H9 (cell line): ENCODE measurements around the gene MTMR1. TPM values are rescaled to one million over a fixed set of nuclear protein-coding genes. Genes with fewer than 3 reads are reported as not detected.
A peak's percentile ranks its signal among the peaks of the same experiment; 100 is the strongest.

Experiments
- DNase-seq: peaks from one replicate; pipeline ENCODE4 v3.0.0-alpha.2; 2017
- H2AFZ ChIP-seq: one replicate; pipeline ENCODE4 v1.6.1; 2013; ENCODE audit warnings: mild to moderate bottlenecking, low read length, control low read depth, moderate library complexity
- H2AK5ac ChIP-seq: 2 replicates; pipeline ENCODE4 v1.6.1; 2013; ENCODE audit warnings: low read length, control low read depth, mixed read lengths; ENCODE audit not compliant: insufficient read length
- H2BK120ac ChIP-seq: one replicate; pipeline ENCODE4 v1.6.1; 2013; ENCODE audit warnings: low read depth, mild to moderate bottlenecking, low read length, control low read depth, inconsistent platforms; ENCODE audit not compliant: poor library complexity, severe bottlenecking
- H2BK12ac ChIP-seq: 2 replicates; pipeline ENCODE4 v1.6.1; 2013; ENCODE audit warnings: low read length, control low read depth, mixed read lengths, low read depth; ENCODE audit not compliant: insufficient read length
- H2BK15ac ChIP-seq: 2 replicates; pipeline ENCODE4 v1.6.1; 2013; ENCODE audit warnings: low read depth, low read length, control low read depth
- H2BK20ac ChIP-seq: one replicate; pipeline ENCODE4 v1.6.1; 2013; ENCODE audit warnings: low read depth, mild to moderate bottlenecking, low read length, control low read depth, inconsistent platforms; ENCODE audit not compliant: poor library complexity, severe bottlenecking
- H2BK5ac ChIP-seq: 2 replicates; pipeline ENCODE4 v1.6.1; 2013; ENCODE audit warnings: low read length, control low read depth, mixed read lengths; ENCODE audit not compliant: insufficient read length
- H3K14ac ChIP-seq: 2 replicates; pipeline ENCODE4 v1.6.1; 2013; ENCODE audit warnings: low read length, control low read depth; ENCODE audit not compliant: insufficient read depth
- H3K18ac ChIP-seq: 2 replicates; pipeline ENCODE4 v1.6.1; 2013; ENCODE audit warnings: low read depth, mild to moderate bottlenecking, mixed read lengths, low read length, control low read depth; ENCODE audit not compliant: insufficient read length
- H3K23ac ChIP-seq: 2 replicates; pipeline ENCODE4 v1.6.1; 2013; ENCODE audit warnings: low read length, control low read depth, mixed read lengths, low read depth; ENCODE audit not compliant: insufficient read length
- H3K23me2 ChIP-seq: 2 replicates; pipeline ENCODE4 v1.6.1; 2013; ENCODE audit warnings: low read depth, mild to moderate bottlenecking, mixed read lengths, low read length, control low read depth; ENCODE audit not compliant: insufficient read length, poor library complexity, severe bottlenecking
- H3K27ac ChIP-seq: 2 replicates; pipeline ENCODE4 v1.5.1; 2013; ENCODE audit warnings: low read length, control low read depth, mixed read lengths, low read depth; ENCODE audit not compliant: insufficient read length
- H3K27me3 ChIP-seq: 2 replicates; pipeline ENCODE4 v1.6.1; 2013; ENCODE audit warnings: low read length, control low read depth, inconsistent platforms; ENCODE audit not compliant: insufficient read depth
- H3K4ac ChIP-seq: 2 replicates; pipeline ENCODE4 v1.6.1; 2013; ENCODE audit warnings: low read depth, mild to moderate bottlenecking, control low read depth, inconsistent platforms, low read length, moderate library complexity
- H3K4me1 ChIP-seq: 2 replicates; pipeline ENCODE4 v1.6.1; 2013; ENCODE audit warnings: low read length, control low read depth, inconsistent platforms; ENCODE audit not compliant: insufficient read depth
- H3K4me2 ChIP-seq: 2 replicates; pipeline ENCODE4 v1.6.1; 2013; ENCODE audit warnings: low read length, control low read depth, mixed read lengths; ENCODE audit not compliant: insufficient read length, insufficient read depth
- H3K56ac ChIP-seq: 2 replicates; pipeline ENCODE4 v1.6.1; 2013; ENCODE audit warnings: low read depth, mild to moderate bottlenecking, mixed read lengths, low read length, control low read depth; ENCODE audit not compliant: insufficient read length
- H3K79me1 ChIP-seq: 2 replicates; pipeline ENCODE4 v1.6.1; 2013; ENCODE audit warnings: low read depth, mild to moderate bottlenecking, moderate library complexity, low read length, control low read depth, inconsistent platforms; ENCODE audit not compliant: insufficient read depth, poor library complexity, severe bottlenecking
- H3K79me2 ChIP-seq: 2 replicates; pipeline ENCODE4 v1.6.1; 2013; ENCODE audit warnings: low read length, control low read depth, inconsistent platforms; ENCODE audit not compliant: insufficient read depth
- H3K9ac ChIP-seq: 2 replicates; pipeline ENCODE4 v1.6.1; 2013; ENCODE audit warnings: low read length, control low read depth, mixed read lengths; ENCODE audit not compliant: insufficient read length; ENCODE audit errors: extremely low read depth
- H3K9me3 ChIP-seq: one replicate; pipeline ENCODE4 v1.6.1; 2013; ENCODE audit warnings: low read depth, low read length, inconsistent platforms; ENCODE audit not compliant: control insufficient read depth
- H3T11ph ChIP-seq: one replicate; pipeline ENCODE4 v1.6.1; 2013; ENCODE audit warnings: mild to moderate bottlenecking, low read length, control low read depth, inconsistent platforms
- H4K20me1 ChIP-seq: one replicate; pipeline ENCODE4 v1.6.1; 2013; ENCODE audit not compliant: control insufficient read depth, insufficient read length, insufficient read depth
- H4K5ac ChIP-seq: 2 replicates; pipeline ENCODE4 v1.6.1; 2013; ENCODE audit warnings: low read depth, mild to moderate bottlenecking, mixed read lengths, low read length, control low read depth; ENCODE audit not compliant: insufficient read length
- H4K8ac ChIP-seq: replicated peaks from 2 replicates; pipeline ENCODE4 v1.6.1; 2013; ENCODE audit warnings: low read length, control low read depth, mixed read lengths, low read depth; ENCODE audit not compliant: insufficient read length
- H4K91ac ChIP-seq: 2 replicates; pipeline ENCODE4 v1.6.1; 2013; ENCODE audit warnings: low read depth, mild to moderate bottlenecking, moderate library complexity, mixed read lengths, low read length, control low read depth; ENCODE audit not compliant: insufficient read length
- H3K27ac Mint-ChIP-seq, 3 experiments: 2 replicates in 2 of 3; 3 replicates in 1 of 3; pipeline ENCODE4 v1.8.0; 2020 to 2021; ENCODE audit warnings: mixed read lengths in 3 of 3, mild to moderate bottlenecking in 1 of 3, moderate library complexity in 1 of 3
- H3K27me3 Mint-ChIP-seq: 2 replicates; pipeline ENCODE4 v1.8.0; 2021; ENCODE audit warnings: low read depth, mild to moderate bottlenecking, moderate library complexity, mixed read lengths
- H3K36me3 Mint-ChIP-seq, 3 experiments: 2 replicates in 2 of 3; 3 replicates in 1 of 3; pipeline ENCODE4 v1.8.0; 2020 to 2021; ENCODE audit warnings: low read depth in 3 of 3, mixed read lengths in 3 of 3; ENCODE audit not compliant: insufficient read depth in 1 of 3
- H3K4me1 Mint-ChIP-seq, 2 experiments: 2 replicates each; pipeline ENCODE4 v1.8.0; 2020; ENCODE audit warnings: mixed read lengths in 2 of 2
- H3K4me3 Mint-ChIP-seq, 2 experiments: 2 replicates in 1 of 2; 3 replicates in 1 of 2; pipeline ENCODE4 v1.8.0; 2020 to 2021; ENCODE audit warnings: mild to moderate bottlenecking in 2 of 2, mixed read lengths in 2 of 2, moderate library complexity in 1 of 2
- H3K9me3 Mint-ChIP-seq, 2 experiments: 2 replicates in 1 of 2; 3 replicates in 1 of 2; pipeline ENCODE4 v1.8.0; 2020; ENCODE audit warnings: mild to moderate bottlenecking in 2 of 2, mixed read lengths in 2 of 2, moderate library complexity in 1 of 2
- CTCF ChIP-seq: fragments of 200-600 bp; sonication (generic); conservative IDR thresholded peaks from 3 replicates; pipeline ENCODE4 v1.8.0; 2021; ENCODE audit warnings: antibody characterized with exemption, mild to moderate bottlenecking
- WGBS: extraction: QIAGEN DNeasy Blood & Tissue Kit; methylation state at CpG from one replicate; pipeline ENCODE4 v1.1.7; 2013; ENCODE audit warnings: missing lambda C conversion rate, low lambda C conversion rate, mixed read lengths; ENCODE audit not compliant: insufficient read length; ENCODE audit errors: extremely low coverage; 5-methylcytosine and 5-hydroxymethylcytosine counted together
- total RNA-seq: library from RNA; stranded (reverse); gene quantifications from 2 replicates; pipeline ENCODE4 v1.2.1, GENCODE V29; 2021

The MTMR1 gene
- total RNA-seq, 1 experiment from 2014 or later, result 25.2 TPM

GRCh38 chrX:150692296-150692695, 900 bp upstream of the MTMR1 start:
- Histone ChIP-seq H3K79me1 (no peaks in the 10 kb centered on the region), H3K14ac (no peak overlapping the region), H4K91ac (no peak overlapping the region), H3K9me3 (peaks cover 6% of the 10 kb centered on the region), H2AK5ac (no peak overlapping the region), H2BK12ac (no peak overlapping the region), H2BK5ac (no peak overlapping the region), H3K56ac (no peak overlapping the region), H2BK15ac (no peak overlapping the region), H3K23ac (no peak overlapping the region), H2BK120ac (no peak overlapping the region), H2BK20ac (no peak overlapping the region), H3K4me2 (peak overlapping the region; percentile 82), H3K27ac (no peak overlapping the region), H3K27me3 (no peaks in the 10 kb centered on the region), H3T11ph (no peak overlapping the region), H3K23me2 (peaks cover 9% of the 10 kb centered on the region), H3K9ac (peak overlapping the region; percentile 41), H3K18ac (no peak overlapping the region), H2AFZ (no peak overlapping the region), H3K79me2 (no peaks in the 10 kb centered on the region; the same call in 1 of the 2 replicates), H3K4me1 (peaks cover 6% of the 10 kb centered on the region; the same call in 1 of the 2 replicates), H4K8ac (no peak overlapping the region), H4K20me1 (no peaks in the 10 kb centered on the region), H4K5ac (no peak overlapping the region), H3K4ac (no peak overlapping the region)
- no CpG with 5 or more reads among the region's 5 CpGs for WGBS
- Mint-ChIP-seq H3K4me3 (peak overlapping the region; percentile 68 to 78), H3K9me3 (peaks cover 74 to 78% of the 10 kb centered on the region in 2 experiments), H3K4me1 (peaks cover 24 to 25% of the 10 kb centered on the region in 2 experiments), H3K36me3 (peaks cover 9 to 28% (median 15%) of the 10 kb centered on the region in 3 experiments; a peak in 6 of 7 replicates), H3K27me3 (peaks cover 2% of the 10 kb centered on the region; the same call in 1 of the 2 replicates), H3K27ac (no peak overlapping the region)
- no peak for TF ChIP-seq CTCF
- no peak for DNase-seq
